GM18502 (cell line): ENCODE measurements around the gene AKAP6.
A peak's percentile ranks its signal among the peaks of the same experiment; 100 is the strongest.

Source experiments
- ATAC-seq: cut with Tn5 transposase; IDR thresholded peaks from one replicate; pipeline ENCODE4 v1.9.1; 2021; ENCODE audit warnings: mild to moderate bottlenecking; ENCODE audit not compliant: unreplicated experiment, poor library complexity

The AKAP6 gene

GRCh38 chr14:32637582-32637981 lies 308.5 kb downstream of the AKAP6 start:
- ATAC-seq: no peak

- no peak for ATAC-seq
These were observed 310.1 kb downstream of the AKAP6 start for GRCh38 chr14:32639208-32639607.

GRCh38 chr14:32645551-32645950 lies 316.5 kb downstream of the AKAP6 start:
- ATAC-seq: no peak

- no peak for ATAC-seq
These were observed 319.3 kb downstream of the AKAP6 start for GRCh38 chr14:32648434-32648833.

- no peak for ATAC-seq
These were observed 320.9 kb downstream of the AKAP6 start for GRCh38 chr14:32650030-32650429.

GRCh38 chr14:32650665-32651064 lies 321.6 kb downstream of the AKAP6 start:
- no peak for ATAC-seq

GRCh38 chr14:32654106-32654505 lies 325.0 kb downstream of the AKAP6 start:
- ATAC-seq: no peak

- ATAC-seq: no peak
These were observed 327.5 kb downstream of the AKAP6 start for GRCh38 chr14:32656601-32657000.

- ATAC-seq: peak; percentile 71
These were observed 328.0 kb downstream of the AKAP6 start for GRCh38 chr14:32657081-32657480.

GRCh38 chr14:32661216-32661615 lies 332.1 kb downstream of the AKAP6 start:
- ATAC-seq: no peak

GRCh38 chr14:32662211-32662610 lies 333.1 kb downstream of the AKAP6 start:
- no peak for ATAC-seq

GRCh38 chr14:32666308-32666707 lies 337.2 kb downstream of the AKAP6 start:
- ATAC-seq: no peak

- ATAC-seq: no peak
These were observed 338.2 kb downstream of the AKAP6 start for GRCh38 chr14:32667287-32667686.

- ATAC-seq: no peak
These were observed 338.7 kb downstream of the AKAP6 start for GRCh38 chr14:32667791-32668190.

GRCh38 chr14:32669391-32669790 lies 340.3 kb downstream of the AKAP6 start:
- no peak for ATAC-seq

- ATAC-seq: no peak
These were observed 346.3 kb downstream of the AKAP6 start for GRCh38 chr14:32675433-32675832.

- ATAC-seq: no peak
These were observed 348.2 kb downstream of the AKAP6 start for GRCh38 chr14:32677129-32677780.

GRCh38 chr14:32678088-32678487 lies 349.0 kb downstream of the AKAP6 start:
- ATAC-seq: no peak

- no peak for ATAC-seq
These were observed 351.0 kb downstream of the AKAP6 start for GRCh38 chr14:32679927-32680612.

- ATAC-seq: no peak
These were observed 352.5 kb downstream of the AKAP6 start for GRCh38 chr14:32681598-32681997.

GRCh38 chr14:32682214-32682613 lies 353.1 kb downstream of the AKAP6 start:
- ATAC-seq: no peak

GRCh38 chr14:32683679-32684078 lies 354.6 kb downstream of the AKAP6 start:
- peak; percentile 79 for ATAC-seq
